Activated T-helper 2 cell treated with anti-CD3 and anti-CD28 coated beads, Interferon-gamma antibody, Interleukin-2, Interleukin-4, amounts not matched to agents 10 μg/mL and 5 μg/mL and 100 μg/mL, durations not matched to agents 14 hours and 24 hours and 36 hours (primary cell): ENCODE results near the gene RPL11. TPM values are rescaled to one million over a fixed set of nuclear protein-coding genes. Genes with fewer than 3 reads are reported as not detected.
A peak's percentile ranks its signal among the peaks of the same experiment; 100 is the strongest.
"Not testable (repeated sequence)": the region's sequence is repeated elsewhere in the genome, so short reads cannot be mapped to it uniquely, and the experiment has no call there.

Source experiments
- DNase-seq: peaks from one replicate; pipeline ENCODE4 v3.0.0; 2021; ENCODE audit warnings: low spot score
- H3K27ac Mint-ChIP-seq: one replicate; pipeline ENCODE4 v1.8.0; 2021; ENCODE audit warnings: mixed read lengths
- H3K27me3 Mint-ChIP-seq: one replicate; pipeline ENCODE4 v1.8.0; 2021; ENCODE audit warnings: low read depth, mixed read lengths
- H3K36me3 Mint-ChIP-seq: one replicate; pipeline ENCODE4 v1.8.0; 2021; ENCODE audit warnings: low read depth, mixed read lengths
- H3K4me1 Mint-ChIP-seq: one replicate; pipeline ENCODE4 v1.8.0; 2021; ENCODE audit warnings: low read depth, mixed read lengths
- H3K4me3 Mint-ChIP-seq: one replicate; pipeline ENCODE4 v1.8.0; 2021; ENCODE audit warnings: low read depth, mild to moderate bottlenecking, moderate library complexity, mixed read lengths
- H3K9me3 Mint-ChIP-seq: one replicate; pipeline ENCODE4 v1.8.0; 2021; ENCODE audit warnings: mixed read lengths
- intact Hi-C: fragments of 100-400 bp; cut with micrococcal nuclease; formaldehyde crosslinking; loops from one replicate; pipeline ENCODE4 v1.15.1; 2023
- total RNA-seq: library from RNA; stranded (reverse); gene quantifications from 2 replicates; pipeline ENCODE4 v1.2.3, GENCODE V29; 2022

The RPL11 gene
- total RNA-seq, 1 donor from 2014 or later = 1,221 TPM

GRCh38 chr1:23661887-23662286, 29.7 kb upstream of the RPL11 start:
- intact Hi-C loops = no loop called here
- no peak for DNase-seq

GRCh38 chr1:23664837-23665795, 26.5 kb upstream of the RPL11 start:
- Mint-ChIP-seq H3K4me3 (no peak overlapping the region), H3K27ac (peak overlapping the region; percentile 71), H3K9me3 (no peaks in the 10 kb centered on the region), H3K36me3 (no peaks in the 10 kb centered on the region), H3K4me1 (peaks cover 7% of the 10 kb centered on the region), H3K27me3 (peaks cover under 1% of the 10 kb centered on the region)
- DNase-seq = no peak
- intact Hi-C loops = no loop called here

More at GRCh38 chr1:23661887-23662286, 29.7 kb upstream of the RPL11 start:
- Mint-ChIP-seq H3K9me3 (no peaks in the 10 kb centered on the region), H3K36me3 (no peaks in the 10 kb centered on the region), H3K4me1 (peaks cover 7% of the 10 kb centered on the region), H3K27me3 (no peaks in the 10 kb centered on the region), H3K4me3 (no peak overlapping the region), H3K27ac (no peak overlapping the region)

GRCh38 chr1:23667411-23667810, 24.2 kb upstream of the RPL11 start:
- Mint-ChIP-seq H3K27ac (no peak overlapping the region), H3K4me1 (peaks cover 7% of the 10 kb centered on the region), H3K27me3 (peaks cover 2% of the 10 kb centered on the region), H3K36me3 (no peaks in the 10 kb centered on the region), H3K4me3 (no peak overlapping the region), H3K9me3 (no peaks in the 10 kb centered on the region)
- DNase-seq = no peak
- intact Hi-C loops = no loop called here

GRCh38 chr1:23670709-23671108, 20.9 kb upstream of the RPL11 start:
- Mint-ChIP-seq H3K4me1 (no peaks in the 10 kb centered on the region), H3K36me3 (no peaks in the 10 kb centered on the region), H3K27ac (no peak overlapping the region), H3K27me3 (peaks cover 2% of the 10 kb centered on the region), H3K4me3 (no peak overlapping the region), H3K9me3 (no peaks in the 10 kb centered on the region)
- no peak for DNase-seq
- intact Hi-C loops = no loop called here

GRCh38 chr1:23673086-23673813, 18.4 kb upstream of the RPL11 start:
- Mint-ChIP-seq H3K27ac (no peak overlapping the region), H3K4me1 (no peaks in the 10 kb centered on the region), H3K9me3 (no peaks in the 10 kb centered on the region), H3K36me3 (no peaks in the 10 kb centered on the region), H3K4me3 (no peak overlapping the region), H3K27me3 (peaks cover 2% of the 10 kb centered on the region)
- intact Hi-C loops = no loop called here
- DNase-seq = no peak

- Mint-ChIP-seq H3K27me3 (peaks cover 11% of the 10 kb centered on the region), H3K4me1 (no peaks in the 10 kb centered on the region), H3K9me3 (no peaks in the 10 kb centered on the region)
These were observed 11.8 kb upstream of the RPL11 start for GRCh38 chr1:23679815-23680214.

GRCh38 chr1:23682946-23683345, 8.7 kb upstream of the RPL11 start:
- intact Hi-C loops = no loop called here
- H3K36me3 Mint-ChIP-seq = no peaks in the 10 kb centered on the region
- H3K9me3 Mint-ChIP-seq = no peaks in the 10 kb centered on the region

More at GRCh38 chr1:23679815-23680214, 11.8 kb upstream of the RPL11 start:
- Mint-ChIP-seq H3K4me3 (no peak overlapping the region), H3K36me3 (no peaks in the 10 kb centered on the region), H3K27ac (no peak overlapping the region)
- DNase-seq = no peak
- intact Hi-C loops = no loop called here

GRCh38 chr1:23684415-23684814, 7.2 kb upstream of the RPL11 start:
- intact Hi-C loops = no loop called here
- DNase-seq = no peak
- no peaks in the 10 kb centered on the region for H3K4me1 Mint-ChIP-seq
- H3K9me3 Mint-ChIP-seq = no peaks in the 10 kb centered on the region
- H3K4me3 Mint-ChIP-seq = no peak overlapping the region
- H3K27ac Mint-ChIP-seq = no peak overlapping the region
- H3K36me3 Mint-ChIP-seq = no peaks in the 10 kb centered on the region
- H3K27me3 Mint-ChIP-seq = peaks cover 14% of the 10 kb centered on the region

More at GRCh38 chr1:23682946-23683345, 8.7 kb upstream of the RPL11 start:
- no peak overlapping the region for H3K27ac Mint-ChIP-seq
- peaks cover 14% of the 10 kb centered on the region for H3K27me3 Mint-ChIP-seq
- no peak for DNase-seq
- no peak overlapping the region for H3K4me3 Mint-ChIP-seq
- H3K4me1 Mint-ChIP-seq = no peaks in the 10 kb centered on the region

- H3K27ac Mint-ChIP-seq, H3K36me3 Mint-ChIP-seq, intact Hi-C loops, H3K9me3 Mint-ChIP-seq, H3K4me1 Mint-ChIP-seq, H3K4me3 Mint-ChIP-seq, DNase-seq: not testable (repeated sequence)
- H3K27me3 Mint-ChIP-seq = peaks cover 14% of the 10 kb centered on the region
These were observed 6.4 kb upstream of the RPL11 start for GRCh38 chr1:23685197-23685596.

- H3K4me1 Mint-ChIP-seq, intact Hi-C loops, H3K4me3 Mint-ChIP-seq, H3K27ac Mint-ChIP-seq, DNase-seq, H3K9me3 Mint-ChIP-seq: not testable (repeated sequence)
- peaks cover 11% of the 10 kb centered on the region for H3K36me3 Mint-ChIP-seq
- H3K27me3 Mint-ChIP-seq = peaks cover 10% of the 10 kb centered on the region
These were observed 3.9 kb upstream of the RPL11 start for GRCh38 chr1:23687680-23688079.

GRCh38 chr1:23688281-23688680, 3.3 kb upstream of the RPL11 start:
- H3K27ac Mint-ChIP-seq, H3K9me3 Mint-ChIP-seq, H3K4me3 Mint-ChIP-seq, H3K27me3 Mint-ChIP-seq, intact Hi-C loops, H3K4me1 Mint-ChIP-seq, DNase-seq: not testable (repeated sequence)
- peaks cover 17% of the 10 kb centered on the region for H3K36me3 Mint-ChIP-seq

- DNase-seq = no peak
- intact Hi-C loops = loop anchor here (1.0 kb wide), 1 partner anchor 324 kb away; no protein-coding TSS in a partner anchor
- Mint-ChIP-seq H3K4me3 (peak overlapping the region; percentile 93), H3K36me3 (peaks cover 58% of the 10 kb centered on the region), H3K9me3 (no peaks in the 10 kb centered on the region), H3K27me3 (no peaks in the 10 kb centered on the region), H3K4me1 (peaks cover 38% of the 10 kb centered on the region), H3K27ac (peak overlapping the region; percentile 90)
These were observed 784 bp downstream of the RPL11 start for GRCh38 chr1:23692308-23692871.
